ENCODE data around the gene EIF1. TPM values are rescaled to one million over a fixed set of nuclear protein-coding genes. Genes with fewer than 3 reads are reported as not detected.

EIF1 gene
- total and polyA plus RNA-seq, 2 donors (not counting 1 experiment from before 2014, with no cell fraction given), result 773 to 2,045 TPM

DNA sequence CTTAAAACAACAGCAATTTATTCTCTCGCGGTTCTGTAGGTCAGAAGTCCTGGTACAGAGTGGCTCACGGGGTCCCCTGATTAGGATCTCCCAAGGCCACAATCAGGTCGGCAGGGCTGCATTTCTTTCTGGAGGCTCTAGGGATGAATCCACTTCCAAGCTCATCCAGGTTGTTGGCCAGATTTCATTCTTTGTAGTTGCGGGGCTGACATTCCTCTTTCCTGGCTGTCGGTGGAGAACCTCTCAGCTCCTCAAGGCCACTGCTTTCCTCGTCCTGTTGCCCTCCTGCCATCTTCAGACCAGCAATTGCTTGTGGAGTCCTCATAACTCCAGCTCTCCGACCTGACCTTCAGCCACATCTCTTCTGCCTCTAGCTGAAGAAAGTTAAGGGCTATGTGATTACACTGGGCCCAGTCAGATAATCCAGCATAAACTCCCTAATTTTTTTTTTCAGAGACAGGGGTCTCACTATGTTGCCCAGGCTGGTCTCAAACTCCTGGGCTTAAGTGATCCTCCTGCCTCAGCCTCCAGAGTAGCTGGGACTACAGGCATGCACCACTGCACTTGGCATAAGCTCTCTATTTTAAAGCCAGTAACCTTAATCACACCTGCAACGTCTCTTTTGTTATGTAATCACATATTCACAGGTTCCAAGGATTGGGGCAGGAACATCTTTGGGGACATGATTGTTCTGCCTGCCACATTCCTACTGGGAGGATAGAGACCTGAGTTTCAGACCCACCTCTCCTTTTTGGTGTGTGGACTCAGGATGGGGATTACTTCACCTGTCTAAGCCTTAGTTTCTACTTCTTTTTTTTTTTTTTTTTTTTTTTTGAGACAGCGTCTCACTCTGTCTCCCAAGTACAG lies 19.4 kb downstream of the EIF1 start:
- no peaks in the 10 kb centered on the region for H3K4me1 Mint-ChIP-seq
- ATAC-seq (ENCODE audit: low read depth) (no peak), DNase-seq (no peak)
- H3K27ac ChIP-seq (ENCODE audit: low read length in 2 of 2), result no peak overlapping the region
- ChIA-PET CTCF (interaction anchor here (1.2 to 1.4 kb wide), 2 partner anchors 12 to 19 kb away, joined by 5 to 7 read pairs; partner anchors contain the start of gene EIF1), POLR2A (no interaction called here)
- H3K9ac ChIP-seq (ENCODE audit: low read length), result no peak overlapping the region
- intact Hi-C loops (cut with micrococcal nuclease), result no loop called here
- H3K27me3 ChIP-seq (replicated peaks in 1 of 4; ENCODE audit: control extremely low read depth in 1 of 4, control insufficient read depth in 3 of 4, insufficient read depth in 4 of 4, low read length in 3 of 4), result peaks cover 0 to 19% (median 4%) of the 10 kb centered on the region in 4 experiments
- H3K9me3 ChIP-seq (ENCODE audit: control extremely low read depth in 1 of 3, control insufficient read depth in 2 of 3, insufficient read depth in 1 of 3, low read length in 2 of 3), result peaks cover 0 to 4% (median 0%) of the 10 kb centered on the region in 3 donors
- H3K4me1 ChIP-seq (ENCODE audit: control insufficient read depth in 2 of 2, insufficient read depth in 2 of 2, low read length in 2 of 2), result no peaks in the 10 kb centered on the region
- H2AFZ ChIP-seq (ENCODE audit: insufficient read depth, low read depth, low read length, poor library complexity, severe bottlenecking), result no peak overlapping the region
- H3K27me3 Mint-ChIP-seq, result peaks cover 24% of the 10 kb centered on the region
- no peak overlapping the region for H3K4me3 Mint-ChIP-seq
- H3K9me3 Mint-ChIP-seq (ENCODE audit: insufficient read depth), result no peaks in the 10 kb centered on the region
- no peaks in the 10 kb centered on the region for H4K20me1 ChIP-seq (ENCODE audit: control insufficient read depth, insufficient read depth, low read length, poor library complexity, severe bottlenecking)
- WGBS (ENCODE audit: insufficient coverage), result 89% methylated on average over 8 of the region's 10 CpGs
- TF ChIP-seq EZH2 (IDR thresholded peaks at IDR 0.05; ENCODE audit: borderline replicate concordance, insufficient read depth, low read depth, low read length, poor library complexity, severe bottlenecking), result no peak
- no peak for TF ChIP-seq CTCF (IDR thresholded peaks at IDR 0.05)
- H3K4me3 ChIP-seq (ENCODE audit: control extremely low read depth in 1 of 5, extremely low read depth in 1 of 5, insufficient read depth in 1 of 5, low read depth in 2 of 5, low read length in 4 of 5), result no peak overlapping the region
- H3K36me3 ChIP-seq (replicated peaks in 1 of 2; ENCODE audit: control extremely low read depth in 1 of 2, control insufficient read depth in 1 of 2, extremely low read depth in 1 of 2, insufficient read depth in 2 of 2, low read length in 1 of 2), result no peaks in the 10 kb centered on the region
- H3K79me2 ChIP-seq (ENCODE audit: control insufficient read depth, insufficient read depth, low read length), result no peaks in the 10 kb centered on the region
- no peak overlapping the region for H3K27ac Mint-ChIP-seq
- no peak overlapping the region for H3K4me2 ChIP-seq (replicated peaks; ENCODE audit: low read depth, low read length, poor library complexity, severe bottlenecking)

DNA sequence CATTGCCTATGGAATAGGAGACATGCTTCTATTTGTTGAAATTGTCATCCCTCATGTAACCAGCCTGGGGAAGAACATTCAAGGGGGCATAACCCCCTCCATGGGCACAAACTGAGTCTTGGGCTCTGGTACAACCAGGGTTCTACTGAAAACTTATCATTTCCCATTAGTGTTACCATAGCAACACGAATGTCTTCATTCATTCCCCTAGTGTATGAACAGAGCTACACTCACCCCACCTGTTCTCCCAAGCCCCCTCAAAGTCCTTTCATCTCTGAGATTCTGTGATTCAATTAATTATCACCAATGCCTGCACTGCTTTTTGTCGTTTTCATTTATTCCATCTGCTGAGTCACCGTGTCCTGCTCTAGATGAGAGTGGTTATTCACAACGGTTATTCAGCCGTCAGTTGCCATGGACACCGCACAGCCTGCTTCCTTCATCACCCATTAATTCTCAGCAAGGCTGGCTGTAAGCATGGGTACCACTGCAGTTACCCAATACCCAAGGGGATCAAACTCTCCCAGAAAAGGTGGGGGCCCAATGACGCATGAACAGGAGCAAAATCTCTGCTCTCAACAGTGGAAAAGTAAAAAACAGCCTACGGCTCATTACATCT lies 21.9 kb downstream of the EIF1 start:
- POLR2A ChIA-PET, result no interaction called here
- H3K27me3 ChIP-seq (replicated peaks in 1 of 4; ENCODE audit: control extremely low read depth in 1 of 4, control insufficient read depth in 3 of 4, insufficient read depth in 4 of 4, low read length in 3 of 4), result peaks cover 0 to 19% (median 4%) of the 10 kb centered on the region in 4 experiments
- CTCF ChIA-PET, result interaction anchor here (0.6 kb wide), 1 partner anchor 11 kb away, joined by 4 read pairs; no protein-coding TSS in a partner anchor
- peaks cover 0 to 4% (median 0%) of the 10 kb centered on the region in 3 donors for H3K9me3 ChIP-seq (ENCODE audit: control extremely low read depth in 1 of 3, control insufficient read depth in 2 of 3, insufficient read depth in 1 of 3, low read length in 2 of 3)
- no peaks in the 10 kb centered on the region for H3K4me1 ChIP-seq (ENCODE audit: control insufficient read depth in 2 of 2, insufficient read depth in 2 of 2, low read length in 2 of 2)
- TF ChIP-seq CTCF (IDR thresholded peaks at IDR 0.05), result no peak
- no peak for TF ChIP-seq EZH2 (IDR thresholded peaks at IDR 0.05; ENCODE audit: borderline replicate concordance, insufficient read depth, low read depth, low read length, poor library complexity, severe bottlenecking)
- no peak overlapping the region for H3K27ac ChIP-seq (ENCODE audit: low read length in 2 of 2)
- no peaks in the 10 kb centered on the region for H3K36me3 ChIP-seq (replicated peaks in 1 of 2; ENCODE audit: control extremely low read depth in 1 of 2, control insufficient read depth in 1 of 2, extremely low read depth in 1 of 2, insufficient read depth in 2 of 2, low read length in 1 of 2)
- H3K4me3 ChIP-seq (ENCODE audit: control extremely low read depth in 1 of 5, extremely low read depth in 1 of 5, insufficient read depth in 1 of 5, low read depth in 2 of 5, low read length in 4 of 5), result no peak overlapping the region
- WGBS (ENCODE audit: insufficient coverage), result 46% methylated on average over 4 of the region's 8 CpGs
- H4K20me1 ChIP-seq (ENCODE audit: control insufficient read depth, insufficient read depth, low read length, poor library complexity, severe bottlenecking), result no peaks in the 10 kb centered on the region
- Mint-ChIP-seq H3K9me3 (ENCODE audit: insufficient read depth) (no peaks in the 10 kb centered on the region), H3K4me1 (no peaks in the 10 kb centered on the region), H3K4me3 (no peak overlapping the region), H3K27me3 (peaks cover 18% of the 10 kb centered on the region), H3K27ac (peak overlapping the region; percentile 15)
- no peaks in the 10 kb centered on the region for H3K79me2 ChIP-seq (ENCODE audit: control insufficient read depth, insufficient read depth, low read length)
- intact Hi-C loops (cut with micrococcal nuclease), result no loop called here
- H2AFZ ChIP-seq (ENCODE audit: insufficient read depth, low read depth, low read length, poor library complexity, severe bottlenecking), result no peak overlapping the region
- H3K4me2 ChIP-seq (replicated peaks; ENCODE audit: low read depth, low read length, poor library complexity, severe bottlenecking), result no peak overlapping the region
- no peak overlapping the region for H3K9ac ChIP-seq (ENCODE audit: low read length)
- ATAC-seq (ENCODE audit: low read depth) (no peak), DNase-seq (no peak)

Measured in B cell (primary cell).